ENCODE data around the gene ENTPD6.
A peak's percentile ranks its signal among the peaks of the same experiment; 100 is the strongest.

The ENTPD6 gene

DNA sequence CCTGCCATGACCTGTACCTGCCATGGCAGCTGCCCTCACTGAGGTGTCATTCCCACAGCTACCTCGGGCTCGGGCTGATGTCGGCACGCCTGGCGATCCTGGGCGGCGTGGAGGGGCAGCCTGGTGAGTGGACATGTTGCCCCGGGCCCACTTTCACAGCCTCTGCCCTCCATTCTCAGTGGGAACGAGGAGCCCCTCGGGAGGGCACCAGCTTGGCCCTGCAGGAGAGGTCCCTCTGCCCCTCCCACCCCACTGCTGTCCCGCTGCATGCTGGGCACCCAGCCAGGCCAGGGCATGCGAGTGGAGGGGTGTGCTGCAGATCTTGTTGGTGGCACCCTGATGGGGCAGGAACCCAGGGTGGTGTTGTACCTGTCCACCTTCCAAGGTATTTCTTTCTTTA, 23.0 kb downstream of the ENTPD6 start:
- no peak for TF ChIP-seq CEBPB (IDR thresholded peaks at IDR 0.05)

DNA sequence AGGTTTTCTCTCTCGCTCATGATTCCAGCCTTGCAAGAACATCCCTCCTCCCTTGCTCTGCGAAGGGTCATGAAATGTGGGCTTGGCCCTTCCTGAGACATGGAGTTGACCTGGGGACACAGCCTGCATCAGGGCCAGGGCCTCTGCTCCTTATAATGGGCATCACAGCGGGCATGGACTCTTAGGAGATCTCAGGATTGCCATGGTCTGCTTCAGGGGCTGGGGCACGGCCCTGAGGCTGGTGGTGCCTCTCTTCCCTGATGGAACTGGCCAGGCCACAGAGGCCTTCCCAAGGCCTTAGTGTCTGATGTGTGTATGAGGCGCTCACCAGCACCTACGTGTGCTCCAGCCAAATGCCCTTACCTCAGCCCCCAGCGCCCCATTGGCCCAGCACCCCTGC, 23.9 kb downstream of the ENTPD6 start:
- TF ChIP-seq, protein P1, sequence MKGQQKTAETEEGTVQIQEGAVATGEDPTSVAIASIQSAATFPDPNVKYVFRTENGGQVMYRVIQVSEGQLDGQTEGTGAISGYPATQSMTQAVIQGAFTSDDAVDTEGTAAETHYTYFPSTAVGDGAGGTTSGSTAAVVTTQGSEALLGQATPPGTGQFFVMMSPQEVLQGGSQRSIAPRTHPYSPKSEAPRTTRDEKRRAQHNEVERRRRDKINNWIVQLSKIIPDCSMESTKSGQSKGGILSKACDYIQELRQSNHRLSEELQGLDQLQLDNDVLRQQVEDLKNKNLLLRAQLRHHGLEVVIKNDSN (IDR thresholded peaks at IDR 0.05): no peak
- TF ChIP-seq EP300 (IDR thresholded peaks at IDR 0.05; ENCODE audit: borderline replicate concordance): no peak
- no peak for TF ChIP-seq TEAD4 (IDR thresholded peaks at IDR 0.05)
- no peak for TF ChIP-seq ZBTB7A (IDR thresholded peaks at IDR 0.05; ENCODE audit: low read depth)
- no peak for TF ChIP-seq TCF12 (IDR thresholded peaks at IDR 0.05; ENCODE audit: low read depth)
- TF ChIP-seq CREB1 (IDR thresholded peaks at IDR 0.05; ENCODE audit: low read depth): no peak
- no peak for TF ChIP-seq NFIC (IDR thresholded peaks at IDR 0.05)
- TF ChIP-seq, protein P2, sequence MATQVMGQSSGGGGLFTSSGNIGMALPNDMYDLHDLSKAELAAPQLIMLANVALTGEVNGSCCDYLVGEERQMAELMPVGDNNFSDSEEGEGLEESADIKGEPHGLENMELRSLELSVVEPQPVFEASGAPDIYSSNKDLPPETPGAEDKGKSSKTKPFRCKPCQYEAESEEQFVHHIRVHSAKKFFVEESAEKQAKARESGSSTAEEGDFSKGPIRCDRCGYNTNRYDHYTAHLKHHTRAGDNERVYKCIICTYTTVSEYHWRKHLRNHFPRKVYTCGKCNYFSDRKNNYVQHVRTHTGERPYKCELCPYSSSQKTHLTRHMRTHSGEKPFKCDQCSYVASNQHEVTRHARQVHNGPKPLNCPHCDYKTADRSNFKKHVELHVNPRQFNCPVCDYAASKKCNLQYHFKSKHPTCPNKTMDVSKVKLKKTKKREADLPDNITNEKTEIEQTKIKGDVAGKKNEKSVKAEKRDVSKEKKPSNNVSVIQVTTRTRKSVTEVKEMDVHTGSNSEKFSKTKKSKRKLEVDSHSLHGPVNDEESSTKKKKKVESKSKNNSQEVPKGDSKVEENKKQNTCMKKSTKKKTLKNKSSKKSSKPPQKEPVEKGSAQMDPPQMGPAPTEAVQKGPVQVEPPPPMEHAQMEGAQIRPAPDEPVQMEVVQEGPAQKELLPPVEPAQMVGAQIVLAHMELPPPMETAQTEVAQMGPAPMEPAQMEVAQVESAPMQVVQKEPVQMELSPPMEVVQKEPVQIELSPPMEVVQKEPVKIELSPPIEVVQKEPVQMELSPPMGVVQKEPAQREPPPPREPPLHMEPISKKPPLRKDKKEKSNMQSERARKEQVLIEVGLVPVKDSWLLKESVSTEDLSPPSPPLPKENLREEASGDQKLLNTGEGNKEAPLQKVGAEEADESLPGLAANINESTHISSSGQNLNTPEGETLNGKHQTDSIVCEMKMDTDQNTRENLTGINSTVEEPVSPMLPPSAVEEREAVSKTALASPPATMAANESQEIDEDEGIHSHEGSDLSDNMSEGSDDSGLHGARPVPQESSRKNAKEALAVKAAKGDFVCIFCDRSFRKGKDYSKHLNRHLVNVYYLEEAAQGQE (IDR thresholded peaks at IDR 0.05; ENCODE audit: low read depth): no peak
- TF ChIP-seq CEBPB (IDR thresholded peaks at IDR 0.05): no peak
- no peak for TF ChIP-seq RAD21 (IDR thresholded peaks at IDR 0.05; ENCODE audit: low read depth)
- no peak for TF ChIP-seq EGR1 (IDR thresholded peaks at IDR 0.05)
- no peak for TF ChIP-seq YY1 (IDR thresholded peaks at IDR 0.05; ENCODE audit: low read depth)
- TF ChIP-seq, protein P3, sequence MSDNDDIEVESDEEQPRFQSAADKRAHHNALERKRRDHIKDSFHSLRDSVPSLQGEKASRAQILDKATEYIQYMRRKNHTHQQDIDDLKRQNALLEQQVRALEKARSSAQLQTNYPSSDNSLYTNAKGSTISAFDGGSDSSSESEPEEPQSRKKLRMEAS (IDR thresholded peaks at IDR 0.05): no peak

DNA sequence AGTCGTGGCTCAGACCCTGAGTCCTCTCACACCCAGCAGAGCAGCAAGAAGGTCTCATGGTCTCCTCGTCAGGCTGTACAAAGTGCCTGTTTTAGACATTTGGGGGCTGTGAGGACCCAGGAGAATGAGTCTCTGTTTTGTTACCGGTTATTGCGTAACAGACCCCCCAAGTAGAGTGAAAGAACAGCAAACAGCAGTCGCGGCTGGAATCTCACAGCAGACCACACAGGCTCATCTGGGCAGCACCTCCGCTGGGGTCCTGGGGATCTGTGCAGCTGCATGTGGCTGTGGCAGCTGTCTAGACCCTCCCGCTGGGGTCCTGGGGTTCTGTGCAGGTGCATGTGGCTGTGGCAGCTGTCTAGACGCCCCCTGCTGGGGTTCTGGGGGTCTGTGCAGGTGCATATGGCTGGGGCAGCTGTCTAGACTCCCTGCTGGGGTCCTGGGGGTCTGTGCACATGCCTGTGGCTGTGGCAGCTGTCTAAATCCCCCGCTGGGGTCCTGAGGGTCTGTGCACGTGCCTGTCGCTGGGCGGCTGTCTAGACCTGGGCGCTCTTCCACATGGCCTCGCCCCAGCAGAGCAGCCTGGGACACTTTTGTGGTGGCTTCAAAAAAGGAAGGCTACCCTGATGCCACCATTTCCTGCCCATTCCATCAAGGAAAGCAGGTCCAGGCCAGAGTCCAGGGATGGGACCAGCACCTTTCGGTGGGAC, 24.7 kb downstream of the ENTPD6 start:
- TF ChIP-seq TEAD4 (IDR thresholded peaks at IDR 0.05) (no peak), CEBPB (IDR thresholded peaks at IDR 0.05) (peak; percentile 87), TAF1 (IDR thresholded peaks at IDR 0.05; ENCODE audit: low read depth) (no peak), YY1 (IDR thresholded peaks at IDR 0.05; ENCODE audit: low read depth) (no peak), NFIC (IDR thresholded peaks at IDR 0.05) (no peak)
- TF ChIP-seq, protein P3 (IDR thresholded peaks at IDR 0.05): no peak

DNA sequence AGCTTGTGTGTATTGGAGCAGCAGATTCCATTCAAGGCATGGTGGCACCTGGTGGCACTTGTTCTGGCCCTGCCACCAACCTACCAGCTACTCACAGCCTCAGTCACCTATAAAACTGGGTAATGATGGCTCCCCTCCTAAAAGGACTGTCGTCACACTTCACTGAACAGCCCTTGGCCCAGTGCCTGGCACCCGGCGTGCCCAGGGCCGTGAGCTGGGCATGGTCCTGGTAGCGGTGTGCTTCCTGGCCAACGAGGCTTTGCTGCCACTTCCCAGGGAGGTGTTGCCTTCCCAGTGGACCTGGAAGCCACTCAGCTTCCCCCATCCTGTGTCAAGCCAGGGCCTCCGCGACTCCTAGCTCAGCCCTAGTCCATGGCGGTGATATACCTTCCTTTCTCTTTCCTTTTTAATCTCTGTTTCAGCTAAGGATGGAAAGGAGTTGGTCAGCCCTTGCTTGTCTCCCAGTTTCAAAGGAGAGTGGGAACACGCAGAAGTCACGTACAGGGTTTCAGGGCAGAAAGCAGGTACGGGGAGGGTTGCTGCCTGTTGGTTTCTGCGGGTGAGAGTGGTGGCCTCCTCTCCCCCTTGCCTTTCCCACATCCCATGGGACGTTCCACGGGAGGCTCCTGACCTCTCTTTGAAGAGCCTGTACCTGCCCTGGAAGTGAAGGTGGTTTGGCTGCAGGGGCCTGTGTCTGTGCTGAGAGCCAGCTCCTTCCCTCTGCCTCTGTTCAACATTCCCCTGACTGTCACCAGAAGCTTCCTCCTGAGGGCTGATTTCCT, 25.5 kb downstream of the ENTPD6 start:
- TF ChIP-seq NFIC (IDR thresholded peaks at IDR 0.05): peak; percentile 87
- 0 out of 2 replicates have a peak, but pooled peaks have one; percentile 21 for TF ChIP-seq YY1 (IDR thresholded peaks at IDR 0.05; ENCODE audit: low read depth)
- TF ChIP-seq FOXM1 (IDR thresholded peaks at IDR 0.05; ENCODE audit: borderline replicate concordance, low read depth): no peak
- no peak for TF ChIP-seq CREB1 (IDR thresholded peaks at IDR 0.05; ENCODE audit: low read depth)
- TF ChIP-seq TCF12 (IDR thresholded peaks at IDR 0.05; ENCODE audit: low read depth): 0 out of 2 replicates have a peak, but pooled peaks have one; percentile 25
- TF ChIP-seq, protein P3 (IDR thresholded peaks at IDR 0.05): peak; percentile 74

DNA sequence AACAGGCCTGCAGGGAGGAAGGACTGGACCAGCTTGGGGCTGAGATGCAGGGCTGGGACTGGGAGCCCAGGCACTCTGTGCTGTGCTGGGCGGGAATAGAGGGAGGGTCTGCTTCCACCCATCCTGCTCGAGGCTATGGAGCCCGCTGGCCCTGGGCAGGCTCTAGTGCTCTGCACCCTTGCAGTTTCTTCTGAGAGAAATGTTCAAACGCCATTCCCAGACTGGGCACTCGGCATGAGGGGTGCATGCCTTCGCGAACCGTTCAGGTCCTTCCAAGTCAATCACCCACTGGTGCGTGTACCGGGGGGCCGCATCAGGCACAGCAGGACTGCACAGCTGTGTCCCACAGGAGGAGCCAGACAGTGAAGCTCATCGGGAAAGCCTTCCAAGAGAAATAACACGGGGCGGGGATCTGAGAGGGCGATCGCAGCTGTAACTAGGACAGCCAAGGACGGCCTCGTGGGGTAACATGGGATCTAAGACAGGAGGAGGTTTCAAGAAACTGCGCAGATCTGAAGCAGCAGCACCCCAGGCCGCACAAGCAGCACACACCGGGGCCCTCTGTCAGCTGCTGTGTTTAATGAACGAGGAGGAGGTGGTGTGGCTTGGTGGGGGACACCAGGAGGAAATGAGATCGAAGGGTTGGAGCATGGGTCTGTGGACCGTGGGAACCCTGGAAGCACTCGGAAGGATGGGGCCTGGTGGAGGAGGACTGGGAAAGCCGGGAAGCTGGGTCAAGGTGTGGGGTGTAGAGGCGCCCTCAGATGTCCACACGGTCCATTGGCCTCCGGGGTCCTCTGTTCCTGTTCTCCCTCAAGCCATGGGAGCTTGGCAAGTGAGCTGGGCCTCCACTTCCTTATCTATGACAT, 26.3 kb downstream of the ENTPD6 start:
- TF ChIP-seq TCF12 (IDR thresholded peaks at IDR 0.05; ENCODE audit: low read depth) (no peak), EGR1 (IDR thresholded peaks at IDR 0.05) (no peak), EP300 (IDR thresholded peaks at IDR 0.05; ENCODE audit: borderline replicate concordance) (no peak), TAF1 (IDR thresholded peaks at IDR 0.05; ENCODE audit: low read depth) (no peak), FOXM1 (IDR thresholded peaks at IDR 0.05; ENCODE audit: borderline replicate concordance, low read depth) (no peak), RAD21 (IDR thresholded peaks at IDR 0.05; ENCODE audit: low read depth) (no peak), YY1 (IDR thresholded peaks at IDR 0.05; ENCODE audit: low read depth) (no peak), NFIC (IDR thresholded peaks at IDR 0.05) (no peak), CEBPB (IDR thresholded peaks at IDR 0.05) (no peak)
- TF ChIP-seq, protein P3 (IDR thresholded peaks at IDR 0.05): no peak
- TF ChIP-seq, protein P2 (IDR thresholded peaks at IDR 0.05; ENCODE audit: low read depth): no peak
